ENCODE results near the gene POLR2E.

- TF ChIP-seq POLR2A (IDR thresholded peaks at IDR 0.05) (no peak), POLR2AphosphoS5 (IDR thresholded peaks at IDR 0.05) (no peak), EP300 (IDR thresholded peaks at IDR 0.05) (no peak)
- TF ChIP-seq, protein P1, sequence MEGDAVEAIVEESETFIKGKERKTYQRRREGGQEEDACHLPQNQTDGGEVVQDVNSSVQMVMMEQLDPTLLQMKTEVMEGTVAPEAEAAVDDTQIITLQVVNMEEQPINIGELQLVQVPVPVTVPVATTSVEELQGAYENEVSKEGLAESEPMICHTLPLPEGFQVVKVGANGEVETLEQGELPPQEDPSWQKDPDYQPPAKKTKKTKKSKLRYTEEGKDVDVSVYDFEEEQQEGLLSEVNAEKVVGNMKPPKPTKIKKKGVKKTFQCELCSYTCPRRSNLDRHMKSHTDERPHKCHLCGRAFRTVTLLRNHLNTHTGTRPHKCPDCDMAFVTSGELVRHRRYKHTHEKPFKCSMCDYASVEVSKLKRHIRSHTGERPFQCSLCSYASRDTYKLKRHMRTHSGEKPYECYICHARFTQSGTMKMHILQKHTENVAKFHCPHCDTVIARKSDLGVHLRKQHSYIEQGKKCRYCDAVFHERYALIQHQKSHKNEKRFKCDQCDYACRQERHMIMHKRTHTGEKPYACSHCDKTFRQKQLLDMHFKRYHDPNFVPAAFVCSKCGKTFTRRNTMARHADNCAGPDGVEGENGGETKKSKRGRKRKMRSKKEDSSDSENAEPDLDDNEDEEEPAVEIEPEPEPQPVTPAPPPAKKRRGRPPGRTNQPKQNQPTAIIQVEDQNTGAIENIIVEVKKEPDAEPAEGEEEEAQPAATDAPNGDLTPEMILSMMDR (IDR thresholded peaks at IDR 0.05) = no peak
These were observed 32.9 kb upstream of the POLR2E start for GRCh38 chr19:1128106-1128505.

Measured in upper lobe of left lung (tissue), 4 donors.